HTERT RPE-1 (cell line): ENCODE measurements around the gene PXN.
"Not testable (repeated sequence)": the region's sequence is repeated elsewhere in the genome, so short reads cannot be mapped to it uniquely, and the experiment has no call there.

Experiments used
- in situ Hi-C: fragments of 300-500 bp; cut with MboI; formaldehyde crosslinking; loops from 4 replicates; pipeline ENCODE4 v1.14.3; 2020; ENCODE audit warnings: low sequenced_read_pairs

The PXN gene

GRCh38 chr12:120242275-120242799 is 23.2 kb downstream of the PXN start:
- in situ Hi-C loops, result no loop called here

GRCh38 chr12:120241561-120242274 is 23.8 kb downstream of the PXN start:
- in situ Hi-C loops, result no loop called here

- in situ Hi-C loops, result no loop called here
Observed at GRCh38 chr12:120240495-120240833, 25.1 kb downstream of the PXN start.

DNA sequence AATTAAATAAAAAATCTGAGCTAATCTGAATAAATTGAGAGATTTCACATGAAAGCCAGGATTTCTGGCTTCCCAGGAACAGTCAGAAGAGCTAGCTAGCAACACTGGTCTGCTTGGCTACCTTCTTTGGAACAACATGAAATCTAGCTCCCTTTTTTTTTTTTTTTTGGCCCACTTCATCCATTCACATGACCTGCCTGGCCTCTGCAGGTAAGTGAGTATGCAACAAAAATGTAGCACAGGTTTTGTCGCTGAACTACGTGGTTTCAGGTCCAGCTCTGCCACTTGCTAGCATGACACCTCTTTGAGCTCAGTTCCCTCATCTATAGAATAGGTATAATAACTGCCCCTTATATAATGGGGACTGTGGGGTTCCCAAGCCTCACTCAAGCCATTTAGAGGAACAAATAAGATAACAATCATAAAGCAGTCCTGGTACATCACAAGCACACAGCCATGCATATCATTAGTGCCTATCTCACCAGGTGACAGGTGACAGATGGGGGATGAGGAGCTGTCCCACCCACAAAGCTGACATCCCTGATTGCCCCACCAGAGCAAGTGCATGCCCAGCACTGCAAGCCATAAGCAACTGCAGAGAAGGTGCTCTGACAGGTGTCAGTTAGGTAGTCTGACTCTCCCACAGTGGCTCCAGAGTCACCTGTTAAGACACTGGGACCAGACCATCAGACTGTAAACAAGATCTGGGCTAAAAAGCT is 25.6 kb downstream of the PXN start:
- in situ Hi-C loops, result no loop called here

- in situ Hi-C loops, result no loop called here
Observed at GRCh38 chr12:120238839-120239445, 26.6 kb downstream of the PXN start.

DNA sequence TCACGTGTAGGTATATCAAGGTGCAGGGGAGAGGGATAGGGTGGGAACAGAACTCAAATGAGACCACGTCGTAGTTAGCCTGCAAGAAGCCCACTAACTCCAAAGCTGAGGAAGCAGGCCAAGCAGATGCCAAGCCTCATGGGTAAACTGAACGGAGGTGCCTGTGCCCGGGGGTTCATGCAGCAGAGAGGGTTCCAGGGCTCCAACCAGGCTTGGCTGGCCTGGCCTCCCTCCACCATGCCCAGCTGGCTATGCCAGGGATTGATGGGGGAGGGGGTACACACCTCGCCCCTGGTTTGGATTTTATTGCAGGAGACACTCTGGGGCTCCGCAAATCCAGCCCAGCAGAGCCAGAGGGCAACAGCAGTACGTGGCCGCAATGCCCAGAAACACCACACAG is 27.3 kb downstream of the PXN start:
- in situ Hi-C loops, result no loop called here

- in situ Hi-C loops, result no loop called here
Observed at GRCh38 chr12:120237360-120238171, 28.0 kb downstream of the PXN start.

DNA sequence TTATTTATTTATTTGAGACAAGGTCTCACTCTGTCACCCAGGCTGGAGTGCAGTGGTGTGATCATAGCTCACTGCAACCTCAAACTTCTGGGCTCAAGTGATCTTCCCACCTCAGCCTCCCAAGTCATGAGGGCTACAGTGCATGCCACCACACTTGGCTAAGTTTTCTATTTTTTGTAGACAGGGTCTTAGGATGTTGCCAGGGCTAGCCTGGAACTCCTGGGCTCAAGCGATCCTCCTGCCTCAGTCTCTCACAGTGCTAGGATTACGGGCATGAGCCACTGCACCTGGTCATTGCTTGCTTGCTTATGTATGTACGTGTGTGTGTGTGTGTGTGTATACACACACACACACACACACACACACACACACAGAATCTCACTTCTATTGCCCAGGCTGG is 28.7 kb downstream of the PXN start:
- in situ Hi-C loops, result not testable (repeated sequence)

DNA sequence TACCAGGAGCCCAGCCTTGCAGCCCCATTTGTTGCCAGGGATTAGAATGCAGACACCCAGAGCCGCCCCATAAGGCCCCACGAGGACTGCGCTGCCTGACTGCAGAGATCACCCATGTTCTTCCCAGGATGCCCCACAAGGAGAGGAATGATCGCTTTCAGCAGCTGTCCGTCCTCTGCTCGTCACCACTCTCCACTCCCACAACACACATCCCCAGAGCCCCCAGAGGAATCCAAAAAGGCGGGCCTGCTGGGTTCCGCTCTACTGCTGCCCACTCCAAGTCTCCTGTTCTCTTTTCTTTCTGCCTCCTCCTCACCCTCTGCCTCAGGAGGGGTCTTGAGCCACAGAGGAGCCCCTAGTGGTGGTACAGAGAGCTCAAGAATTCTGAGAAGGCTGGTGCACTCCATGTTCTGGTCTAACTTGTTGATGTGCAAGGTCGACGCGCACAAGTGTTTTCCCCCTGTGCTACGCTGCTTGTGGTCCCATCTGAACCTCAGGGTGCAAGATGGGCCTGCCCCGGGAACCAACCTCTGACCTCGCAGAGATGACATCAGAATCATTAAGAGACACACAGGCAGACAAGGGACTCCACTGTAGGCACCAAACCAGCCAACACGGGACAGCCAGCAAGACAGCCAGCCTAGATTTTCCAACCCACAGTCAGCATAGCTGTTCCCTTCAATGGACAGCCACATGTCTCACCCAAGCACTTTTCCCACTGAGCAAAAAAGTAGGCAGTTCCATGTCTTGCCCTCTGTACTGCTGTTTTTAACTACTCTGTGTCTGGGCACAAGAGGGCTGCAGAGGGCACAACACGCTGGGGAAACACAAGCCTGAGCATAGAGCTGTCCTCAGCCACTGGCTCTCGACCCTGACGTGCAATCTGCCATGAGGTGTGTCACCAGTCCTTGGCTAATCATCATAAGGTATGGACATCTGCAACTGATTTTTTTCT is 29.9 kb downstream of the PXN start:
- in situ Hi-C loops, result no loop called here

- in situ Hi-C loops, result no loop called here
Observed at GRCh38 chr12:120234643-120235368, 30.7 kb downstream of the PXN start.

GRCh38 chr12:120231316-120232011 is 34.1 kb downstream of the PXN start:
- in situ Hi-C loops, result no loop called here

GRCh38 chr12:120230974-120231315 is 34.6 kb downstream of the PXN start:
- in situ Hi-C loops, result no loop called here

GRCh38 chr12:120230326-120230973 is 35.1 kb downstream of the PXN start:
- in situ Hi-C loops, result no loop called here

- in situ Hi-C loops, result no loop called here
Observed at GRCh38 chr12:120229487-120230325, 35.8 kb downstream of the PXN start.

GRCh38 chr12:120229071-120229486 is 36.5 kb downstream of the PXN start:
- in situ Hi-C loops, result no loop called here

DNA sequence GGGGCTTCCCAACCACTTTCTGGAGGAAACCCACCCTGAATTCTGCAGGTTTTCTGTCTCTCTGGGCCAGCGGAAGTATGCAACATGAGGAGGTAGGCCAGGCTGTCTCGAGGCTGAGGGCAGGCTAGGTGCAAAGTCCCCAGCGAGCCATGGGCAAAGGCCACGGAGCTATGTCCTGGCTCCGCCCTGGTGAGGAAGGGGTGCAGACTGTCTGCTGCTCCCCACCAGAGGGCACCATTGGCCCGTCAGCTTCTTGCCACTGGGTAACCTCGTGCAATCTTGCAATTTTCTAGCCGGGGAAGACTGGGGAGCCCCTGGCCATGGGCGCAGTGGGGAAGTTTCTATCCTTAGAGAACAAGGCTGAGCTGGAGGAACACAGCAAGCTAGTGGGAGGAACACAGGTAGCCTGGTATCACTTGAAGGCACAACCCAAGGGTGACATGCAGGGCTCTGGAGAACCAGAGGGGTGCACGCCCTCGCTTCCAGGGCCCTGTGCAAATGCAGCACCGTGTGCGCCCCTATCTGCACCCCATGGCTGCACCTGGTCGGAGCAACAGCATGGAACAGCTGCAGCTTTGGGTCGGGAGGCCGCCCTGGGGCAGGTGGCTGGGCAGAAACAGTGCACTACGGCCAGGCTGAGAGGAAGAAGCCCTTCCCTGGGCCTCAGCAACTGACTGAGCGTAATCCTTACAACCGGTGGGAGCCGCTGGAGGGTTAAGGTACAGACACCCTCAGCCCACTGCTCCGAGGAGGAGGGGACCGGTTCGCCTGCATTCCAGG is 37.0 kb downstream of the PXN start:
- in situ Hi-C loops, result no loop called here

GRCh38 chr12:120228041-120228290 is 37.6 kb downstream of the PXN start:
- in situ Hi-C loops, result no loop called here
